NCI-H128 (cell line): ENCODE measurements around the gene ANGPTL3.
"Not testable (repeated sequence)": the region's sequence is repeated elsewhere in the genome, so short reads cannot be mapped to it uniquely, and the experiment has no call there.

ENCODE experiments used
- DNase-seq: peaks from one replicate; lab custom pipeline; 2025; ENCODE audit not compliant: unreplicated experiment; lab: John Stamatoyannopoulos, UW

The ANGPTL3 gene

DNA sequence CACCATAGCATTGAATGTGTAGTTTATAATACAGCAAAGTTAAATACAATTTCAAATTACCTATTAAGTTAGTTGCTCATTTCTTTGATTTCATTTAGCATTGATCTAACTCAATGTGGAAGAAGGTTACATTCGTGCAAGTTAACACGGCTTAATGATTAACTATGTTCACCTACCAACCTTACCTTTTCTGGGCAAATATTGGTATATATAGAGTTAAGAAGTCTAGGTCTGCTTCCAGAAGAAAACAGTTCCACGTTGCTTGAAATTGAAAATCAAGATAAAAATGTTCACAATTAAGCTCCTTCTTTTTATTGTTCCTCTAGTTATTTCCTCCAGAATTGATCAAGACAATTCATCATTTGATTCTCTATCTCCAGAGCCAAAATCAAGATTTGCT, at the start of gene ANGPTL3:
TSS of gene ANGPTL3 (plus strand) at position 240 of the 400 bp plus-strand sequence. CDS start at position 287, 47 bp downstream.
- no peak for DNase-seq

DNA sequence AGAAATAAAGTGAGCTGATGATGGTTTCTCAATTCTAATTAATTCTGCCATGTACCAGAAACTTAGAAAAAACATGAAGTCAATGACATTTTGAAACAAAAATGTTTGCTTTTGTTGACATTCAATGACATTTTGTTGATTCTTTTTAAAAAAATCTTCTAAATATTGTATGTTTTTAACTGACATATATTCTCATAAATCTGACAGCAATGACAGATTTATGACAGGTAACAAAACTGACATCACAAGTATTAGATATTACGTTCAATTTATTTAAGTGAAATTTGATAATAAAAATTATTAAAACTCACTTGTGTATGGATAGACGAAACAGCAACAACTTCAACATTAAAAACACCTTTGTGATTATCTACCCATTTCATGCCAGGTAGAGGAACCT, 36.0 kb upstream of the ANGPTL3 start:
- no peak for DNase-seq

DNA sequence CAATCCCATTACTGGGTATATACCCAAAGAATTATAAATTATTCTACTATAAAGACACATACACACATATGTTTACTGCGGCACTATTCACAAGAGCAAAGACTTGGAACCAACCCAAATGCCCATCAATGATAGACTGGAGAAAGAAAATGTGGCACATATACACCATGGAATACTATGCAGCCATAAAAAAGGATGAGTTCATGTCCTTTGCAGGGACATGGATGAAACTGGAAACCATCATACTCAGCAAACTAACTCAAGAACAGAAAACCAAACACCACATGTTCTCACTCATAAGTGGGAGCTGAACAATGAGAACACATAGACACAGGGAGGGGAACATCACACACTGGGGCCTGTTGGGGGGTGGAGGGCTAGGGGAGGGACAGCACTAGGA, 30.1 kb upstream of the ANGPTL3 start:
- DNase-seq = not testable (repeated sequence)

- not testable (repeated sequence) for DNase-seq
Measured at GRCh38 chr1:62567926-62568325, 29.4 kb upstream of the ANGPTL3 start.

DNA sequence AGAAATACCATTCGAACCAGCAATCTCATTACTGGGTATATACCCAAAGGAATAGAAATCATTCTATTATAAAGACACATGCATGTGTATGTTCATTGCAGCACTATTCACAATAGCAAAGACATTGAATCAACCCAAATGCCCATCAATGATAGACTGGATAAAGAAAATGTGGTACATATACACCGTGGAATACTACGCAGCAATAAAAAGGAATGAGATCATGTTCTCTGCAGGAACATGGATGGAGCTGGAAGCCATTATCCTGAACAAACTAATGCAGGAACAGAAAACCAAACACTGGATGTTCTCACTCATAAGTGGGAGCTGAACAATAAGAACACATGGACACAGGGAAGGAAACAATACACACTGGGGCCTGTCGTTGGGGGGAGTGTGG, 25.8 kb upstream of the ANGPTL3 start:
- not testable (repeated sequence) for DNase-seq

GRCh38 chr1:62572476-62572875, 24.8 kb upstream of the ANGPTL3 start:
- no peak for DNase-seq

- DNase-seq = no peak
Measured at GRCh38 chr1:62573675-62574074, 23.6 kb upstream of the ANGPTL3 start.

GRCh38 chr1:62585469-62586155, 11.7 kb upstream of the ANGPTL3 start:
- DNase-seq = no peak

GRCh38 chr1:62588000-62588399, 9.3 kb upstream of the ANGPTL3 start:
- DNase-seq = no peak

DNA sequence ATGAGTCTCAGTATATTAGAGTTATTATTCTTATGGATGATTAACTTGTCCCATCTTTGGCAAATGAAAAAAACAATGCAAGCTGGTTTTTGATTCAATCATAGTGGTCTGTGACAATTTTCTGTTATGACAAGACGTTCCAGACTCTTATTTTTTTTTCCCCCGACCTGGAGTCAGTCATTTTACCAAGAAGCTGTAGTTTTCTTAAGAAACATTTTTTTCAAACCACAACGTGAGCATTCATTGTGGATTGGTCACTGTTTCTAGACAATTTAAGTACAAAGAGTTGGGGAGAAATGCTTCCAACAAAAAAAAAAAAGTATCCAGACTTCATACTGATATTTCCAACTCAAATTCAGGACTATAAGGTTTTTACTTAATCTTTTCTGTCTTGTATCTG, 8.0 kb upstream of the ANGPTL3 start:
- DNase-seq = no peak

DNA sequence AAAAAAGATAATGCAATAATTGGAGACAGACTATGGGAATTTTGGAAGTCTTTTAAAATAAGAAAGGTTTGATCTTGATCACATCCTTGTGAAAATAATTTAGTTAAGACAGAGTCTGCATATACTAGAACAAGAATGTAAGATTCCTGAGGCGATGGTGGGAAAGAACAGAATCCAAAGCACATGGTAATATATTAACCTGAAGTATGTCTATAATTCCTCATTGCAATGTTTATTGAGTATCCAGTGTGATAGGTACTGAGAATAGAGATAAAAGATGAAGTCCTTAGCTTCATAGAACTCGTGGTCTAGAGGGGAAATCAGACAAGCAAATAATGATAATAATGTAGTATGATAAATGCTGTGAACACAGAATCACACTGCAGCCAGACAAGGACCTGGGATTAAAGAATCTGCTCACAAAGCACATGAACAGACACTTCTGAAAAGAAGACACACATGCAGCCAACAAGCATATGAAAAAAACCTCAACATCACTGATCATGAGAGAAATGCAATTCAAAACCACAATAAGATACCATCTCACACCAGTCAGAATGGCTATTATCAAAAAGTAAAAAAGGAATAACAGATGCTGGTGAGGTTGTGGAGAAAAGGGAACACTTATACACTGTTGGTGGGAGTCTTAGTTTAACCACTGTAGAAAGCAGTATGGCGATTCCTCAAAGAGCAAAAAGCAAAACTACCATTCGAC, 6.9 kb upstream of the ANGPTL3 start:
- DNase-seq = no peak

GRCh38 chr1:62590970-62591368, 6.4 kb upstream of the ANGPTL3 start:
- DNase-seq = no peak

DNA sequence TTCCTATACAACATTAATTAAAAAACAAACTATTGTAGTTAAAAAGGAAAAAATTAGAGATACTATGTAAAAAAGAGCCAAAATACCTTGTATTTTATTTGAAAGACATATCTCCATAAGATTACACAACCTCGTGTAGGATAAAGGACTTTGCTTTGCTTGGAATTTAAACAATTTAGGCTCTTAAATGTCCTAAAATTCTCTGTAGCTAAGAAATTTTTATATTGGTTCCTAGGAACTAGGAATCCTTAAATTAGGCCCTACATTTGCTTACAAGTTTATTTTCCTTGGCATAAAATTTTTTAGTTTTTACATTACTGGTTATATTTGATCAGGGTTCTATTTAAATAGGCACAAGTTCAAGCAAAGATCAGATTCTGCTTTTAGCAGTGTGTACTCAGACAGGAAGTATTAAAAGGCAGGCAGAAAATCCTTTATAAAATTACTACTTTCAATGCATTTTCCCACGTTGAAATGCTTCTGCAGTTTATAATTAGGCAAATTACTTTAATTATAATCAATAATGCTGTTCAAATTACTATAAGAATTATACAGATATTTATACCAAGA, 3.4 kb upstream of the ANGPTL3 start:
- no peak for DNase-seq

DNA sequence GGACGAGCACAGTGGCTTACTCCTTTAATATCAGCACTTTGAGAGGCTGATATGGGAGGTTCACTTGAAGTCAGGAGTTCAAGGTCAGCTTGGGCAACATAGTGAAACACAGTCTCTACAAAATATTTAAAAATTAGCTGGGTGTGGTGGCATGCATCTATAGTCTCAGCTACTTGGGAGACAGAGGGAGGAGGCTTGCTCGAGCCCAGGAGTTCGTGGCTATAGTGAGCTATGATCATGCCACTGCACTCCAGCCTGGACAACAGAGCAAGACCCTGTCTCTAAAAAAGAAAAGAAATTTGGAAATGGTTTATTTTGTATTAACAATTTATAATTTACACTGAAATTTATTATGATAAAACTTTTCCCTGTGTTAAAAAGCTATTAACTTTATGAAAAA, 1.7 kb upstream of the ANGPTL3 start:
- DNase-seq = no peak

GRCh38 chr1:62599044-62599443, 1.7 kb downstream of the ANGPTL3 start:
- DNase-seq = no peak

DNA sequence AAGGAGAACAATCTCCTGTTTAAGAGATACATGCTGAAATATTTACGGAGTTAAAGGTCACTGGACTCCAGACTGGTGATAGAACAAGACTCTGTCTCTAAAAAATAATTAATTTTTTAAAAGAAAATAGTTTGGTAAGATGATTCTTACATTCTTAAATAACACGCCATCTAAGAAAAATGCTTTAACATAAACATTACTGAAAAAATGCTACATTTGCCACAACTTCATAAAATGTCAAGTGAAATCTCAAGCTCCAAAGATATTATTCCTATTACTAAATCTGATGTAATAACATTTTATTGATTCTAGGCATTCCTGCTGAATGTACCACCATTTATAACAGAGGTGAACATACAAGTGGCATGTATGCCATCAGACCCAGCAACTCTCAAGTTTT, 4.1 kb downstream of the ANGPTL3 start:
- no peak for DNase-seq

GRCh38 chr1:62608905-62609304, 11.6 kb downstream of the ANGPTL3 start:
- DNase-seq = no peak

- DNase-seq = not testable (repeated sequence)
Measured at GRCh38 chr1:62610588-62610987, 13.3 kb downstream of the ANGPTL3 start.

DNA sequence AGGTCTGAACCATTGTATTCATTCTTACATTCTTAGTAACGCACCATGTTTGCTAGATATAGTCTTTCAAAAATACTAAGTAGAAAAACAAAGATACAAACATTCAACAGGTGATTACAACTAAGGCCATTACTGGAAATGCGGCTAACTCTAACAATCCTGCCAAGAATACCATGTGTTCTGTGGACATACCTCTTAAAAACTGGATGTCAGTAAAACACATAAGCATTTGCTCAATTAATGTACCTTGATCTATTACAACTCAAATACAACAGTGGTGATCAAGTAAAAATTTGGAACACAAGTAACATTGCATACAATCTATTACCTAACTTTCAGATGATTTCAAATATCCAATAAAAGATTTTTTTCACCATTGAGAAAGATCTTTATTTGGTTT, 15.4 kb downstream of the ANGPTL3 start:
- DNase-seq = no peak

GRCh38 chr1:62613325-62613727, 16.0 kb downstream of the ANGPTL3 start:
- no peak for DNase-seq

GRCh38 chr1:62613890-62614289, 16.6 kb downstream of the ANGPTL3 start:
- DNase-seq = no peak

GRCh38 chr1:62621907-62622306, 24.6 kb downstream of the ANGPTL3 start:
- DNase-seq = no peak
